K562 (cell line): ENCODE results near the gene HSDL1. TPM values are rescaled to one million over a fixed set of nuclear protein-coding genes. Genes with fewer than 3 reads are reported as not detected.

ENCODE experiments used
- ATAC-seq: fragments of 200-7000 bp; cut with Tn5 transposase; 3 replicates; pipeline ENCODE4 v1.9.1; 2020; ENCODE audit warnings: moderate library complexity
- BruUV-seq: library from RNA; stranded (reverse); fragments of 400-500 nt; replicated peaks from 2 replicates; lab custom pipeline; 2021; lab: Mats Ljungman, UMichigan
- CTCF ChIA-PET: fragments of 300-600 bp; formaldehyde crosslinking; extraction: SDS; loops from one replicate; lab custom pipeline; 2021; ENCODE audit warnings: low intra/inter-chr PET ratio; lab: Yijun Ruan, JAX
- POLR2A ChIA-PET: fragments of 300-600, 350-650 bp; sonication (Branson Sonifier 250); formaldehyde crosslinking; extraction: SDS; loops from one replicate; lab custom pipeline; 2021; ENCODE audit warnings: antibody characterized with exemption, inconsistent platforms; lab: Yijun Ruan, JAX
- DNase-seq, 4 experiments: peaks; one replicate each; pipeline versions ENCODE4 v3.0.0 to v3.0.0-alpha.2; 2011 to 2018; ENCODE audit warnings: low spot score in 3 of 4, mixed read lengths in 3 of 4; ENCODE audit errors: extremely low read depth in 1 of 4
- FAIRE-seq: peaks from 2 replicates; lab custom pipeline; 2011; peaks lifted over from hg19 to GRCh38; lab: Jason Lieb, UNC
- H2AFZ ChIP-seq: 2 replicates; pipeline ENCODE4 v1.6.0; 2011; ENCODE audit warnings: low read depth, low read length, control low read depth, inconsistent platforms
- H3K27ac ChIP-seq: fragments of 200-600 bp; 3 replicates; pipeline ENCODE4 v1.8.0; 2011; ENCODE audit warnings: low read depth, mild to moderate bottlenecking, control low read depth, inconsistent platforms, low read length, moderate library complexity, mixed read lengths; ENCODE audit errors: extremely low read depth
- H3K27me3 ChIP-seq, 2 experiments: fragments of 300-600 bp in 1 of 2; 2 replicates in 1 of 2; 3 replicates in 1 of 2; pipeline versions ENCODE4 v1.6.0 to v1.8.0; 2011; ENCODE audit warnings: inconsistent platforms in 2 of 2, low read length in 2 of 2, mild to moderate bottlenecking in 1 of 2, mixed read lengths in 1 of 2, moderate library complexity in 1 of 2; ENCODE audit not compliant: control insufficient read depth in 2 of 2, insufficient read depth in 2 of 2
- H3K36me3 ChIP-seq: fragments of 300-600 bp; 3 replicates; pipeline ENCODE4 v1.8.0; 2011; ENCODE audit warnings: mild to moderate bottlenecking, low read length, inconsistent platforms; ENCODE audit not compliant: control insufficient read depth, insufficient read depth
- H3K4me1 ChIP-seq, 2 experiments: fragments of 200-600 bp in 1 of 2; replicated peaks in 1 of 2; 2 replicates in 1 of 2; 3 replicates in 1 of 2; pipeline versions ENCODE4 v1.5.1 to v1.8.0; 2011; ENCODE audit warnings: inconsistent platforms in 2 of 2, low read length in 2 of 2, mild to moderate bottlenecking in 1 of 2, mixed read lengths in 1 of 2, moderate library complexity in 1 of 2; ENCODE audit not compliant: control insufficient read depth in 2 of 2, insufficient read depth in 2 of 2
- H3K4me2 ChIP-seq: 2 replicates; pipeline ENCODE4 v1.6.1; 2011; ENCODE audit warnings: low read length, control low read depth, inconsistent platforms, mixed read lengths; ENCODE audit not compliant: insufficient read depth
- H3K4me3 ChIP-seq: fragments of 200-600 bp; sonication (generic), shearing (Covaris generic); 2 replicates; pipeline ENCODE4 v1.5.1; 2016; ENCODE audit warnings: control low read depth, inconsistent platforms
- H3K79me2 ChIP-seq: fragments of 200-600 bp; 3 replicates; pipeline ENCODE4 v1.8.0; 2011; ENCODE audit warnings: low read length, inconsistent platforms; ENCODE audit not compliant: control insufficient read depth, insufficient read depth
- H3K9ac ChIP-seq, 2 experiments: 2 replicates each; pipeline versions ENCODE4 v1.6.0 to v1.6.1; 2011; ENCODE audit warnings: low read depth in 2 of 2, low read length in 2 of 2, control low read depth in 1 of 2, inconsistent platforms in 1 of 2, mild to moderate bottlenecking in 1 of 2, mixed read lengths in 1 of 2; ENCODE audit not compliant: insufficient read depth in 1 of 2
- H3K9me1 ChIP-seq: one replicate; pipeline ENCODE4 v1.6.0; 2011; ENCODE audit warnings: inconsistent platforms, mild to moderate bottlenecking, low read length, moderate library complexity; ENCODE audit not compliant: control insufficient read depth, insufficient read depth
- H3K9me3 ChIP-seq: replicated peaks from 2 replicates; pipeline ENCODE4 v1.5.1; 2011; ENCODE audit warnings: low read depth, low read length, inconsistent platforms; ENCODE audit not compliant: control insufficient read depth, insufficient read depth
- H4K20me1 ChIP-seq: replicated peaks from 2 replicates; pipeline ENCODE4 v1.6.1; 2011; ENCODE audit warnings: low read length, inconsistent platforms, mixed read lengths; ENCODE audit not compliant: control insufficient read depth, insufficient read depth
- AFF1 ChIP-seq, 2 experiments: fragments of 450-650 bp; IDR thresholded peaks; 2 replicates each; pipeline ENCODE4 v1.6.1; 2018; ENCODE audit warnings: mild to moderate bottlenecking in 2 of 2, low read depth in 1 of 2; ENCODE audit not compliant: partially characterized antibody in 2 of 2
- CBX3 ChIP-seq, 2 experiments: IDR thresholded peaks; 1 replicate in 1 of 2; 2 replicates in 1 of 2; pipeline ENCODE4 v1.6.1; 2012; ENCODE audit warnings: inconsistent platforms in 2 of 2, low read length in 2 of 2, borderline replicate concordance in 1 of 2, control low read depth in 1 of 2
- CTCF ChIP-seq, 3 experiments: IDR thresholded peaks in 2 of 3; conservative IDR thresholded peaks in 1 of 3; 2 replicates each; pipeline ENCODE4 v1.5.1; 2011 to 2012; ENCODE audit warnings: low read length in 3 of 3, mild to moderate bottlenecking in 3 of 3, control low read depth in 2 of 3, improper control_type of control experiment in 1 of 3, inconsistent platforms in 1 of 3, low read depth in 1 of 3, mixed read lengths in 1 of 3, moderate library complexity in 1 of 3; ENCODE audit not compliant: insufficient read depth in 2 of 3
- DIDO1 ChIP-seq: fragments of 450-650 bp; IDR thresholded peaks from 2 replicates; pipeline ENCODE4 v1.6.1; 2016; ENCODE audit warnings: low read depth, missing biosample characterization, missing genetic modification characterization
- GABPA ChIP-seq: fragments of 200-800 bp; sonication (Bioruptor generic); conservative IDR thresholded peaks from 2 replicates; pipeline ENCODE4 v1.6.1; 2016; ENCODE audit warnings: low read depth, missing genetic modification characterization, missing compliant biosample characterization
- KAT2B ChIP-seq: IDR thresholded peaks from one replicate; pipeline ENCODE4 v1.6.1; 2012; ENCODE audit warnings: low read depth, mild to moderate bottlenecking, control low read depth, inconsistent platforms, low read length, moderate library complexity
- KDM5B ChIP-seq: fragments of 200-600 bp; sonication (generic); IDR thresholded peaks from 2 replicates; pipeline ENCODE4 v1.6.1; 2012; ENCODE audit warnings: low read depth, mild to moderate bottlenecking, moderate library complexity, low read length, control low read depth, inconsistent platforms; ENCODE audit not compliant: insufficient replicate concordance
- MAX ChIP-seq: sonication (generic); formaldehyde crosslinking; IDR thresholded peaks from 2 replicates; pipeline ENCODE4 v1.9.0; 2022; ENCODE audit warnings: mild to moderate bottlenecking, missing genetic modification reagents
- RAD21 ChIP-seq, 2 experiments: fragments of 250-450 bp in 1 of 2; fragments of 450-650 bp in 1 of 2; sonication (Bioruptor Pico) in 1 of 2; formaldehyde crosslinking in 1 of 2; IDR thresholded peaks in 1 of 2; conservative IDR thresholded peaks in 1 of 2; 2 replicates each; pipeline versions ENCODE4 v1.4.0 to v1.8.0; 2020 to 2022; ENCODE audit warnings: mild to moderate bottlenecking in 2 of 2, moderate library complexity in 1 of 2
- RFX5 ChIP-seq: IDR thresholded peaks from 2 replicates; pipeline ENCODE4 v1.6.1; 2011; ENCODE audit warnings: low read depth, mild to moderate bottlenecking, improper control_type of control experiment, low read length
- SMARCC2 ChIP-seq: fragments of 450-650 bp; IDR thresholded peaks from 2 replicates; pipeline ENCODE4 v1.6.1; 2017; ENCODE audit warnings: antibody characterized with exemption, moderate library complexity, mild to moderate bottlenecking, low read depth
- WGBS: fragments of 100-300 bp; shearing (Covaris generic); methylation state at CpG from one replicate; pipeline ENCODE4 v1.1.6; 2016; ENCODE audit warnings: low coverage, mixed read lengths; ENCODE audit not compliant: insufficient coverage; ENCODE audit errors: missing lambda C conversion rate; 5-methylcytosine and 5-hydroxymethylcytosine counted together
- in situ Hi-C: fragments of 300-500 bp; cut with MboI; formaldehyde crosslinking; loops from 4 replicates; pipeline ENCODE4 v1.15.0; 2018; ENCODE audit warnings: inconsistent platforms, mixed read lengths
- intact Hi-C: fragments of 100-400 bp; cut with micrococcal nuclease; formaldehyde crosslinking; loops from 2 replicates; pipeline ENCODE4 v1.14.2; 2022
- polyA plus RNA-seq, 8 experiments: library from polyadenylated mRNA; depleted of rRNA in 4 of 8; stranded (reverse) in 5 of 8; unstranded in 3 of 8; fragments of >200 nt; fragmentation: Nextera tagmentation in 2 of 8; fragmentation: Illumina TruSeq in 1 of 8; extraction: Ambion mirVana in 2 of 8; extraction: Trizol in 1 of 8; gene quantifications; 2 replicates each; pipeline versions ENCODE4 v1.2.1 to v1.2.3, GENCODE V29; 2011 to 2014; ENCODE audit warnings: inconsistent platforms in 1 of 8, missing spikeins in 1 of 8
- total RNA-seq, 7 experiments: library from RNA; depleted of rRNA in 6 of 7; stranded (reverse); fragments of >200 nt in 6 of 7; fragmentation: Illumina TruSeq in 2 of 7; extraction: Trizol in 2 of 7; gene quantifications; 2 replicates each; pipeline versions ENCODE4 v1.2.1 to v1.2.3, GENCODE V29; 2011 to 2021; ENCODE audit warnings: low replicate concordance in 1 of 7
- TF ChIP-seq, protein P1 (sequence below): sonication (generic); formaldehyde crosslinking; IDR thresholded peaks from 2 replicates; pipeline ENCODE4 v1.9.0; 2022; ENCODE audit warnings: mild to moderate bottlenecking, missing genetic modification reagents

Gene HSDL1
- total and polyA plus RNA-seq, 9 of the 15 experiments (the other 6 are each of a cell fraction or from before 2014, with no cell fraction given) = 14.8 to 41.2 (median 27.7) TPM

DNA sequence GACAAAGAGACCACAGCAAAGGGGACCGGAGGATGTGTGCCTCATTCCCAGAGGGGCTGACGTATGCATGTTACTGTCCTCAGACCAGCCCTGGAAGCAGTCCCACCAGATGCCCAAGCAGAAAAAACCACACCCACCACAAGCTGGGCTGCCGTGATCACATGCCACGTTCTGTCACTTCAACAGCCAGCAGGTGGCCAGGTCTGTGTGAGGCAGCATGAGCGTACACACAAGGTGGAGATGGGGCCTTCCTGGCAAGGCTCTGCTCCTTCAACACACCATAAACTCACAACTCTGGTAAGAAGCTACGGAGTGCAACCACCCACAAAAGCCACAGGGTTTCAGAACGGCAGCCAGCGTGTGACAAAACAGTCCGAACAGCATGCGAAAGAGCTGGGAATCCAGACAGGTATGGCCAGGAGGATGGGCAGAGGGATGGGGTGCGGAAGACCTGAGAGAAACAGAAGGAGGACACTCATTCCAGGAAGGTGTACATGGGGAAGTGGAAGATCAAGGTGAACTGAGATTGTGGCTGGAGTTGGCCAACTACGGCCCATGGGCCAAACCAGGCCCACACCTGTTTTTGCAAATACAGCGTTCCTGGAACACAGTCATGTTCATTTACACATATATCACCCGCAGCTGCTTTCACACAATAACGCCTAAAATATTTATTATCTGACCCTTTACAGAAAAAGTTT lies 56.1 kb downstream of the HSDL1 start:
- ChIA-PET POLR2A (interaction anchor here (0.9 to 1.7 kb wide), 3 partner anchors 17 to 405 kb away, joined by 3 to 6 read pairs (median 4); no protein-coding TSS in a partner anchor), CTCF (interaction anchor here (0.8 to 1.0 kb wide), 3 partner anchors 56 to 396 kb away, joined by 3 read pairs; partner anchors contain the start of genes DNAAF1 and HSDL1)
- BruUV-seq = no TSS peak
- Histone ChIP-seq H3K4me2 (no peak overlapping the region), H3K9me1 (no peaks in the 10 kb centered on the region), H3K4me1 (peaks cover 0 to 3% of the 10 kb centered on the region in 2 experiments; a peak in 2 of 5 replicates), H3K36me3 (peaks cover 92% of the 10 kb centered on the region), H3K9me3 (no peaks in the 10 kb centered on the region), H3K79me2 (no peaks in the 10 kb centered on the region), H3K27ac (no peak overlapping the region), H4K20me1 (no peaks in the 10 kb centered on the region), H3K27me3 (no peaks in the 10 kb centered on the region), H3K9ac (no peak overlapping the region), H3K4me3 (no peak overlapping the region), H2AFZ (no peak overlapping the region)
- DNase-seq (no peak), FAIRE-seq (no peak), ATAC-seq (peak; percentile 35; the same call in 2 of the 3 replicates)
- TF ChIP-seq, protein P1, sequence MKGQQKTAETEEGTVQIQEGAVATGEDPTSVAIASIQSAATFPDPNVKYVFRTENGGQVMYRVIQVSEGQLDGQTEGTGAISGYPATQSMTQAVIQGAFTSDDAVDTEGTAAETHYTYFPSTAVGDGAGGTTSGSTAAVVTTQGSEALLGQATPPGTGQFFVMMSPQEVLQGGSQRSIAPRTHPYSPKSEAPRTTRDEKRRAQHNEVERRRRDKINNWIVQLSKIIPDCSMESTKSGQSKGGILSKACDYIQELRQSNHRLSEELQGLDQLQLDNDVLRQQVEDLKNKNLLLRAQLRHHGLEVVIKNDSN (CRISPR knock-in tag) = peak; percentile 34; the same call in 1 of the 2 replicates
- TF ChIP-seq RAD21 (CRISPR knock-in tag; conservative IDR thresholded peaks at IDR 0.05 in 1 of 2, IDR thresholded peaks at IDR 0.05 in 1 of 2) (peak in 1 of 2 experiments; percentile 24; a peak in 1 of 4 replicates), GABPA (tag) (no peak), AFF1 (IDR thresholded peaks at IDR 0.05; ENCODE audit: low read depth in 1 of 2, partially characterized antibody in 2 of 2) (no peak), KDM5B (no peak), CBX3 (IDR thresholded peaks at IDR 0.05; ENCODE audit: borderline replicate concordance in 1 of 2, low read length in 2 of 2) (no peak), CTCF (IDR thresholded peaks at IDR 0.05 in 2 of 3, conservative IDR thresholded peaks at IDR 0.05 in 1 of 3; ENCODE audit: insufficient read depth in 2 of 3, low read depth in 1 of 3, low read length in 3 of 3) (0 out of 6 replicates have a peak, but pooled peaks of 2 of the 3 experiments have one; percentile 9 to 34), KAT2B (no peak), MAX (CRISPR knock-in tag) (0 out of 2 replicates have a peak, but pooled peaks have one; percentile 28), DIDO1 (tag) (no peak), RFX5 (no peak), SMARCC2 (no peak)
- intact Hi-C loops (loop anchor here (10.0 kb wide), 1 partner anchor 396 kb away; no protein-coding TSS in a partner anchor), in situ Hi-C loops (no loop called here)
- WGBS = 87% methylated on average over 15 of the region's 15 CpGs
